HG02610 (cell line): ENCODE measurements around the gene NUDT7.

ENCODE experiments used
- ATAC-seq: cut with Tn5 transposase; IDR thresholded peaks from one replicate; pipeline ENCODE4 v1.9.1; 2021; ENCODE audit warnings: mild to moderate bottlenecking, moderate library complexity; ENCODE audit not compliant: unreplicated experiment

NUDT7 gene

GRCh38 chr16:77775911-77776909 lies 53.9 kb downstream of the NUDT7 start:
- no peak for ATAC-seq

DNA sequence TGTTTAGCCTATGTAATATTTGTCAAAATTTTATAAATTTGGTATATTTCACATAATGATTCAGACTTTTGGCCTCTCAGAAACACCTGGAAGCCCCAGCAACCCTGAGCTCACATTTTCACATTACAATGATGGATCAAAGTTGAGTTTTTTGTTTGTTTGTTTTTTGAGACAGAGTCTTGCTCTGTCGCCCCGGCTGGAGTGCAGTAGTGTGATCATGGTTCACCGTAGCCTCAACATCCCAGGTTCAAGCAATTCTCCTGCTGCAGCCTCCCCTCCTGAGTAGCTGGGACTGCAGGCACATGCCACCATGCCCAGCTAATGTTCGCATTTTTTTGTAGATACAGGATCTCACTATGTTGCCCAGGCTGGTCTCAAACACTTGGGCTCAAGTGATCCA lies 55.4 kb downstream of the NUDT7 start:
- ATAC-seq, result no peak

DNA sequence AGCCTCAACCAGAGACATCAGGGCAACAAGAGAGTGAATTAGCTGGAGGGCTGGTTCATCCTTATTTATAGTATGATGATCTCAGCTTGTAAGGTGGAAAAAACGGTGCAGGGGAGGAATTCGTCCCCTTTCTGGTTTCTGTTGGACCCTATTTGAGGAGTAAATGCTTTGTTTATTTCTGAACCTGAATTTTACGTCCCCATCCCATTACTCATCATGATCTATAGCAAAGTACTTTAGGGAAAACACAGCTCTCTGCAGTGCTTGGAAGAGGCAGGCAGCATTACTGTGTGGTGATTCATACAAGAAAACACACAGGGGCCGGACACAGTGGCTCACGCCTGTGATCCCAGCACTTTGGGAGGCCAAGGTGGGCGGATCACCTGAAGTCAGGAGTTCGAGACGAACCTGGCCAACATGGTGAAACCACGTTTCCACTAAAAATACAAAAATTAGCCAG lies 58.1 kb downstream of the NUDT7 start:
- no peak for ATAC-seq

DNA sequence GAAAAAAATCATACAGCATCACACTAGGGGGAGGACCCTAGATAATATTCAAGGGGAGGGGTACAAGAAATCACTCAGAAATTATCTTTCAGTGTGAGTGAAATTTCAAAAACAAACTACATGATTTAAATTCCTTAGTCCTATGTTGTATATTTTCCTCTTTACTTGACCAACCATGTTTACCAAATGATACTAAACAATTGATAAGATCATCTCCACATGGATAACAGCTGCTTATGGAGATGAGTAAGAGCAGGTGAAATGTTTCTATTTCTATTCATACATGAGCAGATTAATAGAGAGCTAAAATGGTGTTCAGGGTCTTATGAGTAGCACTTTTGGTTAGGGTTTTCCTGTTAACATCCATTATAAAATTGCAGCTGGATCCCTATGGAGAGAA lies 58.8 kb downstream of the NUDT7 start:
- ATAC-seq, result no peak

DNA sequence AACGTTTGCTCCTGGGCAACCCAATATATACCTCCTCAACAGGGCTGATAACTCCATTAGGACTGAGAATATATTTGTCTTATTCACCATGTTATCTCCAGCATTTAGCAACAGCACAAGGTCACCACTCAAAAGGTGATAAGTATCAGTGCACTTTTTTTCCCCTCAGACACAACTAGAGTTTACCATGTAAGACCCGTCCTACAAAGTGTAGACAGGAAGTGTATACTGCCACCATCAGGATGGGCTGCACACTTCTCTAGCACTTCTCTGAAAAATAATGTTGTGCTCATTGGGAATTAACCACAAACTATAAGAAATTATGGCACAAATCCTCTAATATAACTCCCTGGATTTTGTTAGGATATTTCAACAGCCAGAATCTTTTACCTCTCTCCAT lies 60.4 kb downstream of the NUDT7 start:
- ATAC-seq, result no peak

GRCh38 chr16:77784441-77785372 lies 62.4 kb downstream of the NUDT7 start:
- ATAC-seq, result no peak

DNA sequence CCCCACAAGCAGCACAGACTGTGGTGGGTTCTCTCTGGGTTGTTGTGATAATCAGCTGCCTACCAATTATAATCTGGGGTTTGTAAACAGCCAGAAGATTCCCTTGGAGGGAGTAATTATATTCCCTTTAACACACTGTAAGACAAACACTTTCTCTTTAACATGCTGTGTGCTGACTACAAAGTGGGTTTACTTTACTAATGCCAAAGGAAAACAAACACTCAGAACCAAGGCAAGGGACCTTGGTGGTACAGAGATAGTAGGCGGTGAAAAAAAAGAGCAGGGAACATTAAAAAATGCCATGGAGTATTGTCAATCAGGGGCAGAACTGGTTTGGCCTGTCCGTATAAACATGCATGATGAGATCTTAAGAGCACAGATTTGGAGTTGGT lies 63.1 kb downstream of the NUDT7 start:
- no peak for ATAC-seq

DNA sequence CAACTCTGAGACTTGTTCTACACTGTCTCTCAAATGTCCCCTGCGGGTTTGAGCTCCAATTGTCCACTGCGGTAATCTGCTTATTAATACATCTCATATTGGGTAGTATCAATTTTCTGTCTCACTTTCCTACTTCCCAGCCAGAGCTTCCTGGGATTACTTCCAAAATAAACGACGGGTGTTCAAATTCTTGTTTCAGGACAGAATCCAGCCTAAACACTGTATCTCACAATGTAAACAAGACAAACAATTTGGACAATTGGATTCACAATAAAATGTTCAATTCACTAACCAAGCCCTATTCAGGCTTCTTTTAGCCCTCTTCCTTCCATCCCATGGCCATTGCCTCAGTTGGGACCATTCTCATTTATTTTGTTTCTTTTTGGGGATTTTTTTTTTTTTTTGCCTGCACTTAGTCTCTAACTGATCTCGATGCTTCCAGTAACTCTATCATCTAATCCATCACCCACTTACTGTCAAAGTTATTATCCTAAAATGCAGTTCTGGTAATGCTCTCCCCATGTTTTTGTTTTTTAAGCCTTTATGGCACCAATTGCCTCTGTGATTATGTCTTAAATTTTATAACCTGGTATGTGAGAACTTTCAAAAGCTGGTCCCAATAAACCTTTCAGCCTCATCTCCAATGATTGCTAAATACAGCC lies 64.0 kb downstream of the NUDT7 start:
- no peak for ATAC-seq

DNA sequence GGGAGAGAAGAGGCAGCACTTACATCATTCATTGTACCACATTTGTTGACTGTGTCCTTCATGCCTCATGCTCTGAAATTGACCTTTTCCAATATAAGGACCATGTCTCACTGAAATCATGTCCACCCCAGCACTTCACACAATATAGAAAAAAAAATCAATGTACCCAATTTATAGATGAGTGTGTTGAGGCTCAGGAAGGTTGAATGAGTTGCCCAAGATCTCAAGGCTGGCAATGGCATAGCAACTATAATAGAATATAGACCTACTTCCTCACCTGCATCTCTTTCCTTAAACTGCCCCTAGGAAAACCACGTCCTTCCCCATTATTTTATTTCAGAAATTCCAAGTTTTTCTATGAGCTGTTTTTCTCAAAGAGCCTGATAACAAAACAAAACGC lies 65.1 kb downstream of the NUDT7 start:
- ATAC-seq, result no peak

DNA sequence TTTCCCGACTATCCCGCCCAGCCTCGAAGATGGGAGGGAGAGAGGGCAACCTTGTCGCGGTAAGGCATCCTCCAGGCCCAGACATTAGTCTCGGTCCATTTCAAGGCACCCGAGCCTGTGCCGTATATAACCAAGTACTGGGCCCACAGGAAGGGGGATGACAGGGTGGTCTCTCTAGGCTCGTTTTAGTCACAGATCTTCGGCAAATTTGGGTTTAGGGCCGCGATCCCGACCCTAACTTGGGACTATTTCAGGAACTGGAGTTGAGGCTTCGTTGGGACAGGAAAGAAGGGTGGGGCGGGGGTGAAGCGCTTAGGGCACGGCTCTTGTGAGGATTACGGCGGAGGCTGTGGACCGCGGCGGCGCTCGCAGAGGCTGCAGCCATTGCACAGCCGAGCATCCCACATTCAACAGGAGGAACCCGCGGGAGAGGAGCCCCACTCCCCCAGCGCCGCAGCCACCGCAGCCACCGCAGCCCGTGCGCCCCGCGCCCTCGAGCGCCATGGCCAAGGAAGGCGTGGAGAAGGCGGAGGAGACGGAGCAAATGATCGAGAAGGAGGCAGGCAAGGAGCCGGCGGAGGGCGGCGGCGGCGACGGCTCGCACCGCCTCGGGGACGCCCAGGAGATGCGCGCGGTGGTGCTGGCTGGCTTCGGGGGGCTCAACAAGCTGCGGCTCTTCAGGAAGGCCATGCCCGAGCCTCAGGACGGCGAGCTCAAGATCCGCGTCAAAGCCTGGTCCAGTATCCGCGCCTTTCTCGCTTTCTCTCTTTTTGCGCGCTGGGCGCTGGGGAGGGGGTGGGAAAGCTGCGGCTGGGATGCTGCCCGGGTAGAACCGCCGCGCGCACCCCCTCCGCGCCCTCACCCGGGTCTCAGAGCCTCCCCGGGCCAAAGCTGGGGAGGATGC lies 66.1 kb downstream of the NUDT7 start, which contains the start of gene VAT1L:
TSS of gene VAT1L (plus strand) at position 384 of the 904 bp plus-strand sequence. CDS start at position 503, 119 bp downstream.
- no peak for ATAC-seq

DNA sequence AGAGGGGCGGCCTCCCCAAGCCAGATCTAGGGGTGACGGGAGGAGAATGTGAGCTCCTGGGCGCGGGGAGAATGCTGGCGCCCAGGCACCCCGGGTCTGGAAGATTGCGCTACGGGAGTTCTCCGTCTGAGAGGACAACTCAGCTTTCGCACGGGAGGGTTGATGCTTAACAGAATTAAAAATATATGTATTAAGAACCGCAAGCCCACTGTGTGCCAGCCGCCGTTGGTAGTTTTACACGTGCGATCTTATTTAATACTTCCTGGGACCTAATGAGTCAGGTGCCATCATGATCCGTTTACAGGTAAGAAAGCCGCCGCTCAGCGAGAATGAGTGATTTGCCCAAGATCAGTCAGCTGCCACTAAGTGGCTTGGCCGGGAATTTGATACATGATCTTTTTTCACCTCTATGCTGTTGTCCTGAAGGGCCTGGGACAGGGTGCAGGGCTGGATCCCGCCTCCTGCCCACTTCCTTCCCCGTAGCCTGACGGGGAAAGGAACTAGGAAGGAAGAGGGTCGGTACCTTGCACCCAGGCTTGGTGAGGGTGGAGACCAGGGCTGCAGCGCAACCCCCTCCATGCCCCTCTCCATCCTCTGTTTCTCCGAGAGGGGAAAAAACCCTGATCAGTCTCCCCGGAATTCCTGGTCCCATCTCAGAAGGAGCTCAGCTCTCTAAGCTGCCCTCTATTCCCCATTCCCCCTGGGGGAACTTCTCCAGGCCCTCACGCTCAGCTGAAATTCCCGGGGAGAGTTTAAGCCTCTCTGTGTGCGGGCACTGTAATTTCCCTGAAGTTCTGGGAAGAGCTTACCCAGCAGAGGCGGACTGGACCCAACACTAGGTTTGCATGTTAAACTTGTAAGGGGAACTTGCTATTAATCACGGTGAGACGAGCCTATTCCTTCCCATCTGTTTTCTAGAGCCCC lies 67.0 kb downstream of the NUDT7 start:
- ATAC-seq, result no peak

DNA sequence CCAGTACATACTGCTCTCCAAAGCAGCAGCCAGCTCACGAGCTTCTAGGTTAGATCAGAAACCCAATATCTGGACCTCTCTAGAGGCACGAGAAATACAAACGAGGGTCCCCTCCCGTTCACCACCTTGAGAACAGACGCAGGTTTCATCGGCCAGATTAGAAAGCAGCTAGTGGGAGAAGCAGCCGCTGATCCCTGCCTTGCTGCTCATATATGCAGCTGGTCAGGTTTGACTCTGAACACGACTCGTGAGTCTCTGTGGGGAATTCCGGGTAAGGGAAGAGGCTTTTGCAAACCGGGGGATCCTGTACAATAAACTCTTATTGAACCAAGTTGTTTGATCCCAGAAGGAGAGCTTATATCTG lies 67.7 kb downstream of the NUDT7 start:
- ATAC-seq, result no peak

DNA sequence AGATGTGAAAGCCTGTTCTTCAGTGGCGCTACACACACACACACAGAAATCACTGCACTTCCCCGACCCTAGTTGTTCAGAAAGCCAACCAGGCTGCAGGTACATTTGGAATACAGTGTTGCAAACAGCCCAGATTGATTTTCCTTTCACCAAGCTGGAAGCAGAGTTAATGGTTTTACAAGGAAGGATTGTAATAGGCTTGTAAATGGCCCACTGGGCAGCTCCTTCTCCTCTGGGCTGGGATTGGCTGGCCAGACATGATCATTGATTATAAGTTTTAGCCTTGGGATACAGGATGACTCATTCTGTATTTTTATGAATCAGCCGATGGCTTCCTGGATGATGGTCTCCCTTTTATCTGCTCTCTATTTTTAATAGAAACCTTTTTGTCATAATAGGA lies 68.6 kb downstream of the NUDT7 start:
- no peak for ATAC-seq
